ENCODE data around the gene CLEC20A. TPM values are rescaled to one million over a fixed set of nuclear protein-coding genes. Genes with fewer than 3 reads are reported as not detected.

The CLEC20A gene
- total and polyA plus RNA-seq, 9 of the 15 experiments (the other 6 are each of a cell fraction or from before 2014, with no cell fraction given): not detected

DNA sequence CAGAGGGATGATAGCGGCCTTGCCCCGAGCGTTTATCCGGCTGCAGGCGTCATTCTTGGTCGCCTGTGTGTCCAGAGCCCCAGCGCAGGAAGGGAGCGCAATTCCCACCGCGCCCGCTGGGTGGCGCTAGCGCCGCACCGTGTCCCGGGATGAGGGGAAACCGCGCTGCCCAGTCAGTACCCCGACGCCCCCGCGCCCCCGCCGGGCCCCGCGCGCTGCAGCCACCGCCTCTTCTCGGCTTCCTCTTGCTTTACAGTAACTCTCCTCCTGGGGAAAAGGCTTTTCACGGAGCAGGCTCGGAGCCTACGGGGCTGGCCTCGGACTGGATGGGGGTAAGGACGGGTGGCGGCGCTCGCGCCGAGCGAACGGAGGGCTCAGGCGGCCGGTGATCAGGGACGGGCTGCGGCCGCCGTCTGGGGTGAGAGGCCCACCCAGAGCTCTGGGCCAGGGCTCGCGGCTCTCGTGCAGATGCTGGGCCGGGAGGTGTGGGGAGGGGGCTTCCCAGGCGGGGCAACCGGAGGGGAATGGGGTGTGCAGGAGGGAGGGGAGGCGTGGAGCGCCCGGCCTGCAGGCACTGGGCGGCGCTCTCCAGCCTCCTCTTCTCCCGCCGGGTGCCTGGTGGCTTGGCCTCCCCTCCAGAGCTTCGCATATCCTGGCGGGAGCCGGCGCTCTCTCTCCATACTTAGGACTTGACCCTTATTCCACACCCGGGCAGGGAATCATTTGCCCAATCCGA, 46.0 kb upstream of the CLEC20A start (continued):
- TF ChIP-seq ZBTB43 (CRISPR knock-in tag; IDR thresholded peaks at IDR 0.05) (no peak), GABPA (tag; conservative IDR thresholded peaks at IDR 0.05; ENCODE audit: low read depth) (no peak), SMC3 (conservative IDR thresholded peaks at IDR 0.05; ENCODE audit: insufficient read depth, low read depth, low read length) (peak; percentile 70), ZFX (CRISPR knock-in tag; IDR thresholded peaks at IDR 0.05) (no peak), KLF16 (IDR thresholded peaks at IDR 0.05) (0 out of 2 replicates have a peak, but pooled peaks have one; percentile 8), NR2C1 (IDR thresholded peaks at IDR 0.05) (no peak), NR2C1 (tag; IDR thresholded peaks at IDR 0.05) (no peak), NFRKB (IDR thresholded peaks at IDR 0.05; ENCODE audit: low read depth) (no peak), ZNF12 (CRISPR knock-in tag; IDR thresholded peaks at IDR 0.05) (peak; percentile 27; the same call in 1 of the 2 replicates), SIN3A (IDR thresholded peaks at IDR 0.05; ENCODE audit: borderline replicate concordance in 2 of 2, control insufficient read depth in 1 of 2, low read depth in 2 of 2, low read length in 2 of 2) (no peak), ATF3 (IDR thresholded peaks at IDR 0.05) (no peak), ATF3 (CRISPR knock-in tag; conservative IDR thresholded peaks at IDR 0.05) (0 out of 2 replicates have a peak, but pooled peaks have one; percentile 4), RUNX1 (IDR thresholded peaks at IDR 0.05; ENCODE audit: low read depth) (no peak), ZHX1 (conservative IDR thresholded peaks at IDR 0.05; ENCODE audit: low read length) (0 out of 2 replicates have a peak, but pooled peaks have one; percentile 13), U2AF1 (optimal IDR thresholded peaks at IDR 0.05; ENCODE audit: low read depth, low read length) (no peak), SP1 (CRISPR knock-in tag; IDR thresholded peaks at IDR 0.05) (no peak), WHSC1 (IDR thresholded peaks at IDR 0.05; ENCODE audit: low read length) (no peak), ZBTB7A (IDR thresholded peaks at IDR 0.05; ENCODE audit: borderline replicate concordance, control insufficient read depth, low read depth, low read length) (peak; percentile 87; the same call in 1 of the 2 replicates), MECOM (CRISPR knock-in tag; IDR thresholded peaks at IDR 0.05) (no peak), RB1 (IDR thresholded peaks at IDR 0.05; ENCODE audit: low read depth) (peak; percentile 49; the same call in 1 of the 2 replicates), ZNF76 (CRISPR knock-in tag; IDR thresholded peaks at IDR 0.05; ENCODE audit: borderline replicate concordance) (no peak), EGR1 (conservative IDR thresholded peaks at IDR 0.05) (peak; percentile 94)
- TF ChIP-seq, protein P1, sequence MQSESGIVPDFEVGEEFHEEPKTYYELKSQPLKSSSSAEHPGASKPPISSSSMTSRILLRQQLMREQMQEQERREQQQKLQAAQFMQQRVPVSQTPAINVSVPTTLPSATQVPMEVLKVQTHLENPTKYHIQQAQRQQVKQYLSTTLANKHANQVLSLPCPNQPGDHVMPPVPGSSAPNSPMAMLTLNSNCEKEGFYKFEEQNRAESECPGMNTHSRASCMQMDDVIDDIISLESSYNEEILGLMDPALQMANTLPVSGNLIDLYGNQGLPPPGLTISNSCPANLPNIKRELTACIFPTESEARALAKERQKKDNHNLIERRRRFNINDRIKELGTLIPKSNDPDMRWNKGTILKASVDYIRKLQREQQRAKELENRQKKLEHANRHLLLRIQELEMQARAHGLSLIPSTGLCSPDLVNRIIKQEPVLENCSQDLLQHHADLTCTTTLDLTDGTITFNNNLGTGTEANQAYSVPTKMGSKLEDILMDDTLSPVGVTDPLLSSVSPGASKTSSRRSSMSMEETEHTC (IDR thresholded peaks at IDR 0.05): no peak

Data from K562 (cell line).